H1 (cell line): ENCODE results near the gene RHOB. TPM values are rescaled to one million over a fixed set of nuclear protein-coding genes. Genes with fewer than 3 reads are reported as not detected.

ENCODE experiments used
- CTCF ChIA-PET: fragments of 300-600 bp; sonication (Branson Sonifier 250); formaldehyde crosslinking; loops from one replicate; lab custom pipeline; 2021; ENCODE audit not compliant: partially characterized antibody; lab: Charles Lee
- POLR2A ChIA-PET: fragments of 300-600 bp; sonication (Branson Sonifier 250); formaldehyde crosslinking; loops from one replicate; lab custom pipeline; 2021; ENCODE audit warnings: inconsistent platforms; ENCODE audit not compliant: partially characterized antibody; lab: Charles Lee
- DNase-seq, 2 experiments: peaks; one replicate each; pipeline versions ENCODE4 v3.0.0 to v3.0.0-alpha.2; 2010 to 2022; ENCODE audit warnings: low spot score in 2 of 2, low read depth in 1 of 2, mixed read lengths in 1 of 2
- FAIRE-seq: peaks from 2 replicates; lab custom pipeline; 2011; peaks lifted over from hg19 to GRCh38; lab: Jason Lieb, UNC
- H2AFZ ChIP-seq: 2 replicates; pipeline ENCODE4 v1.8.1; 2012; ENCODE audit warnings: low read length, inconsistent platforms
- H2AK5ac ChIP-seq: 2 replicates; pipeline ENCODE4 v1.6.1; 2013; ENCODE audit warnings: low read depth, low read length
- H2BK120ac ChIP-seq: replicated peaks from 2 replicates; pipeline ENCODE3; 2013; ENCODE audit warnings: low read depth, low read length, inconsistent platforms
- H2BK12ac ChIP-seq: 2 replicates; pipeline ENCODE4 v1.6.1; 2013; ENCODE audit warnings: low read depth, low read length
- H2BK15ac ChIP-seq: 2 replicates; pipeline ENCODE4 v1.6.1; 2013; ENCODE audit warnings: low read length
- H2BK20ac ChIP-seq: 2 replicates; pipeline ENCODE4 v1.6.1; 2013; ENCODE audit warnings: low read length
- H2BK5ac ChIP-seq: 2 replicates; pipeline ENCODE4 v1.6.1; 2013; ENCODE audit warnings: low read depth, low read length
- H3K14ac ChIP-seq: 2 replicates; pipeline ENCODE4 v1.6.1; 2013; ENCODE audit warnings: inconsistent platforms; ENCODE audit not compliant: insufficient read length
- H3K18ac ChIP-seq: 2 replicates; pipeline ENCODE4 v1.6.1; 2013; ENCODE audit warnings: low read length; ENCODE audit errors: extremely low read depth
- H3K23ac ChIP-seq: 2 replicates; pipeline ENCODE4 v1.6.1; 2013; ENCODE audit warnings: inconsistent platforms; ENCODE audit not compliant: insufficient read length
- H3K23me2 ChIP-seq: 2 replicates; pipeline ENCODE4 v1.6.1; 2013; ENCODE audit warnings: low read depth, low read length
- H3K27ac ChIP-seq: 2 replicates; pipeline ENCODE4 v1.6.1; 2011; ENCODE audit warnings: low read depth, low read length, inconsistent platforms
- H3K27me3 ChIP-seq, 4 experiments: replicated peaks in 1 of 4; 1 replicate in 1 of 4; 2 replicates in 3 of 4; pipeline versions ENCODE4 v1.6.1 to v1.8.1; 2011 to 2013; ENCODE audit warnings: low read length in 3 of 4, mild to moderate bottlenecking in 3 of 4, inconsistent platforms in 2 of 4, mixed read lengths in 2 of 4, moderate library complexity in 1 of 4; ENCODE audit not compliant: control insufficient read depth in 3 of 4, insufficient read depth in 3 of 4; ENCODE audit errors: extremely low read depth in 1 of 4
- H3K36me3 ChIP-seq, 4 experiments: 2 replicates each; pipeline versions ENCODE4 v1.6.1 to v1.8.1; 2011 to 2013; ENCODE audit warnings: mild to moderate bottlenecking in 4 of 4, low read length in 3 of 4, moderate library complexity in 2 of 4, control low read depth in 1 of 4, inconsistent platforms in 1 of 4; ENCODE audit not compliant: insufficient read depth in 4 of 4, control insufficient read depth in 2 of 4
- H3K4ac ChIP-seq: replicated peaks from 2 replicates; pipeline ENCODE3; 2013; ENCODE audit warnings: low read length, low read depth, mixed read lengths, inconsistent platforms; ENCODE audit not compliant: insufficient read length
- H3K4me1 ChIP-seq, 4 experiments: replicated peaks in 1 of 4; 1 replicate in 1 of 4; 2 replicates in 3 of 4; pipeline versions ENCODE4 v1.6.1 to v1.8.1; 2011 to 2013; ENCODE audit warnings: low read length in 3 of 4, inconsistent platforms in 2 of 4, mixed read lengths in 1 of 4; ENCODE audit not compliant: insufficient read depth in 4 of 4, control insufficient read depth in 3 of 4
- H3K4me2 ChIP-seq, 2 experiments: 2 replicates each; pipeline versions ENCODE4 v1.6.1 to v1.8.1; 2011 to 2013; ENCODE audit warnings: low read depth in 2 of 2, low read length in 2 of 2, control low read depth in 1 of 2, inconsistent platforms in 1 of 2, mild to moderate bottlenecking in 1 of 2; ENCODE audit not compliant: insufficient read depth in 1 of 2
- H3K4me3 ChIP-seq, 4 experiments: fragments of 200-600, 300-600 bp in 1 of 4; sonication (generic), shearing (Covaris generic), sonication (Bioruptor Twin) in 1 of 4; 2 replicates each; pipeline versions ENCODE4 v1.5.1 to v1.8.1; 2011 to 2016; ENCODE audit warnings: low read length in 4 of 4, low read depth in 3 of 4, control low read depth in 2 of 4, inconsistent platforms in 2 of 4, mild to moderate bottlenecking in 2 of 4, mixed read lengths in 1 of 4, moderate library complexity in 1 of 4; ENCODE audit not compliant: insufficient read depth in 2 of 4; ENCODE audit errors: extremely low read depth in 1 of 4
- H3K56ac ChIP-seq: replicated peaks from 2 replicates; pipeline ENCODE3; 2013; ENCODE audit warnings: low read depth, mild to moderate bottlenecking, mixed read lengths, low read length, inconsistent platforms; ENCODE audit not compliant: insufficient read length
- H3K79me1 ChIP-seq: 2 replicates; pipeline ENCODE4 v1.6.1; 2013; ENCODE audit warnings: low read depth, low read length, control low read depth
- H3K79me2 ChIP-seq, 2 experiments: 2 replicates each; pipeline versions ENCODE4 v1.6.1 to v1.8.1; 2012 to 2013; ENCODE audit warnings: low read length in 2 of 2, mild to moderate bottlenecking in 2 of 2, inconsistent platforms in 1 of 2; ENCODE audit not compliant: insufficient read depth in 2 of 2, control insufficient read depth in 1 of 2
- H3K9ac ChIP-seq, 4 experiments: replicated peaks in 1 of 4; 1 replicate in 1 of 4; 2 replicates in 3 of 4; pipeline versions ENCODE4 v1.6.1 to v1.8.1; 2011 to 2013; ENCODE audit warnings: low read depth in 3 of 4, low read length in 3 of 4, control low read depth in 2 of 4, mild to moderate bottlenecking in 2 of 4, moderate library complexity in 2 of 4, inconsistent platforms in 1 of 4; ENCODE audit errors: extremely low read depth in 1 of 4
- H3K9me3 ChIP-seq, 2 experiments: 2 replicates each; pipeline versions ENCODE4 v1.6.1 to v1.8.1; 2012 to 2013; ENCODE audit warnings: mild to moderate bottlenecking in 2 of 2, moderate library complexity in 2 of 2, control low read depth in 1 of 2, inconsistent platforms in 1 of 2, low read depth in 1 of 2, low read length in 1 of 2, mixed read lengths in 1 of 2; ENCODE audit not compliant: insufficient read depth in 2 of 2
- H4K20me1 ChIP-seq, 2 experiments: replicated peaks in 1 of 2; 2 replicates each; pipeline versions ENCODE3 to v1.8.1; 2011 to 2013; ENCODE audit warnings: inconsistent platforms in 2 of 2, low read length in 2 of 2, mild to moderate bottlenecking in 1 of 2; ENCODE audit not compliant: insufficient read depth in 2 of 2, control insufficient read depth in 1 of 2
- H4K5ac ChIP-seq: 2 replicates; pipeline ENCODE4 v1.6.1; 2013; ENCODE audit warnings: low read length, low read depth, mixed read lengths, inconsistent platforms; ENCODE audit not compliant: insufficient read length
- H4K8ac ChIP-seq: 2 replicates; pipeline ENCODE4 v1.8.0; 2013; ENCODE audit warnings: mild to moderate bottlenecking, moderate library complexity, low read length, inconsistent platforms; ENCODE audit not compliant: insufficient read depth; ENCODE audit errors: extremely low read depth
- H4K91ac ChIP-seq: replicated peaks from 2 replicates; pipeline ENCODE3; 2013; ENCODE audit warnings: low read length, mixed read lengths, inconsistent platforms; ENCODE audit not compliant: insufficient read length
- POLR2AphosphoS5 ChIP-seq: IDR thresholded peaks from 2 replicates; pipeline ENCODE4 v1.6.1; 2011; ENCODE audit warnings: low read depth, low read length
- WGBS, 2 experiments: shearing (Covaris generic) in 1 of 2; methylation state at CpG; one replicate each; pipeline versions ENCODE4 v1.1.6 to v1.1.7; 2013 to 2015; ENCODE audit warnings: low lambda C conversion rate in 2 of 2, mixed read lengths in 2 of 2, inconsistent platforms in 1 of 2, low coverage in 1 of 2, missing lambda C conversion rate in 1 of 2; ENCODE audit not compliant: insufficient replicate concordance in 2 of 2, insufficient coverage in 1 of 2, insufficient read length in 1 of 2; ENCODE audit errors: extremely low coverage in 1 of 2, missing lambda C conversion rate in 1 of 2; 5-methylcytosine and 5-hydroxymethylcytosine counted together
- polyA plus RNA-seq, 7 experiments: library from polyadenylated mRNA; depleted of rRNA in 3 of 7; stranded (reverse) in 5 of 7; unstranded in 2 of 7; fragments of >200 nt in 5 of 7; fragments of 200-250 nt in 2 of 7; gene quantifications; 1 replicate in 5 of 7; 2 replicates in 1 of 7; 4 replicates in 1 of 7; pipeline versions ENCODE4 v1.2.1 to v1.2.3, GENCODE V29; 2011 to 2013; ENCODE audit warnings: missing spikeins in 2 of 7, mixed read lengths in 2 of 7
- total RNA-seq: library from RNA; stranded (reverse); fragmentation: NEBNext Ultra II Directional; extraction: Animal tissue kit (Norgen Biotek cat#: 25700); gene quantifications from 2 replicates; pipeline ENCODE4 v1.2.1, GENCODE V29; 2021

The RHOB gene
- total and polyA plus RNA-seq, 2 of the 8 experiments (the other 6 are each of a cell fraction or from before 2014, with no cell fraction given) = 9.3 to 9.5 TPM

DNA sequence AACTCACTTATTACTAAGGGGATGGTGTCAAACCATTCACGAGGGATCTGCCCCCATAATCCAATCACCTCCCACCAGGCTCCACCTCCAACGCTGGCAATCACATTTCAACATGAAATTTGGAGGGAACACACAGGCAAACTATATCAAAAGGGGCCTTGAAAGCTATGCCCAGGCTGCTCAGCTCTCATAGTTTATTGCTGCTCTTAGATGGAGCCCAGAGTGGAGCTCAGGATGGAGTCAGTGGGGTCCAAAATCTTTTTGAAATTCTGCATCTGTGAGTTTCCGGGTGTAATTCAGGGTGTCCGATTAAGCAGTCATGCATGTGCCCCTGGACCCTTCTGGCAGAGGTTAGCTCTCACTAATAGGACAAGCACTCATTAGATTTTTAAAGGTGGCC lies 24.3 kb downstream of the RHOB start:
- Histone ChIP-seq H3K79me1 (no peaks in the 10 kb centered on the region), H3K36me3 (no peaks in the 10 kb centered on the region), H3K4me1 (peaks cover 0 to 2% (median 0%) of the 10 kb centered on the region in 4 experiments; a peak in 1 of 7 replicates), H2BK15ac (no peak overlapping the region), H3K9me3 (no peaks in the 10 kb centered on the region), H3K14ac (no peak overlapping the region), H4K20me1 (no peaks in the 10 kb centered on the region), H4K8ac (no peak overlapping the region), H3K4me3 (no peak overlapping the region), H2BK120ac (no peak overlapping the region), H2AK5ac (no peak overlapping the region), H3K56ac (no peak overlapping the region), H2AFZ (no peak overlapping the region), H4K91ac (no peak overlapping the region), H3K23ac (no peak overlapping the region), H4K5ac (no peak overlapping the region), H2BK12ac (no peak overlapping the region), H2BK5ac (no peak overlapping the region), H3K18ac (no peak overlapping the region), H3K9ac (no peak overlapping the region), H2BK20ac (no peak overlapping the region), H3K27me3 (no peaks in the 10 kb centered on the region), H3K79me2 (no peaks in the 10 kb centered on the region), H3K4ac (no peak overlapping the region), H3K27ac (no peak overlapping the region), H3K23me2 (no peaks in the 10 kb centered on the region), H3K4me2 (no peak overlapping the region)
- CTCF ChIA-PET = no interaction called here
- 80% methylated on average over 4 of the region's 4 CpGs; no CpG with 5 or more reads in 1 of the 2 experiments for WGBS, 2 experiments
- DNase-seq = no peak
- POLR2A ChIA-PET = interaction anchor here (1.4 kb wide), 1 partner anchor 24 kb away, joined by 6 read pairs; the partner anchor contains the start of gene RHOB
- no peak for FAIRE-seq
- no peak for TF ChIP-seq POLR2AphosphoS5
